ENCODE data around the gene DNER. TPM values are rescaled to one million over a fixed set of nuclear protein-coding genes. Genes with fewer than 3 reads are reported as not detected.

The DNER gene
- total and polyA plus RNA-seq, 12 donors: 49.2 to 309 (median 155) TPM

DNA sequence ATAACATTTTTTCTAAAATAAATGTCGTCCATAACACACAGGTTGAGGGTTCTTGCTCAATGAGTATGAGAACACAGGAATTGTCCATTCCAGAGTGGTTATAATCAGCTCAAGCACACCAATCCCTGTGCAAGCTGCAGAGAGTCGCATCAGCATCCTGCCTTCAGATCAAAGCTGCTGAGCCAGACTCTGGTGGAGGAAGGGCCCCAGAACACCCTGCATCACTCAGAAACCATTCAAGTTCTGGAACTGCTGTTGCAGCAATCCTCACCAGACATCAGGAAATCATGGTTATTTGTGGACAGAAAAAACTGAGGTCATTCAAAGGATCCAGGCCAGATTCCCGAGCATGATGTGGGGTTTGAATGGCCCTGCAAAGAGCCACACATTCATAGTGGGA is 44.5 kb downstream of the DNER start:
- TF ChIP-seq, protein P1, sequence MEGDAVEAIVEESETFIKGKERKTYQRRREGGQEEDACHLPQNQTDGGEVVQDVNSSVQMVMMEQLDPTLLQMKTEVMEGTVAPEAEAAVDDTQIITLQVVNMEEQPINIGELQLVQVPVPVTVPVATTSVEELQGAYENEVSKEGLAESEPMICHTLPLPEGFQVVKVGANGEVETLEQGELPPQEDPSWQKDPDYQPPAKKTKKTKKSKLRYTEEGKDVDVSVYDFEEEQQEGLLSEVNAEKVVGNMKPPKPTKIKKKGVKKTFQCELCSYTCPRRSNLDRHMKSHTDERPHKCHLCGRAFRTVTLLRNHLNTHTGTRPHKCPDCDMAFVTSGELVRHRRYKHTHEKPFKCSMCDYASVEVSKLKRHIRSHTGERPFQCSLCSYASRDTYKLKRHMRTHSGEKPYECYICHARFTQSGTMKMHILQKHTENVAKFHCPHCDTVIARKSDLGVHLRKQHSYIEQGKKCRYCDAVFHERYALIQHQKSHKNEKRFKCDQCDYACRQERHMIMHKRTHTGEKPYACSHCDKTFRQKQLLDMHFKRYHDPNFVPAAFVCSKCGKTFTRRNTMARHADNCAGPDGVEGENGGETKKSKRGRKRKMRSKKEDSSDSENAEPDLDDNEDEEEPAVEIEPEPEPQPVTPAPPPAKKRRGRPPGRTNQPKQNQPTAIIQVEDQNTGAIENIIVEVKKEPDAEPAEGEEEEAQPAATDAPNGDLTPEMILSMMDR (IDR thresholded peaks at IDR 0.05): no peak
- TF ChIP-seq POLR2A (IDR thresholded peaks at IDR 0.05): no peak
- Histone ChIP-seq H3K9me3 (replicated peaks in 1 of 3) (no peaks in the 10 kb centered on the region), H3K4me3 (no peak overlapping the region), H3K27me3 (no peaks in the 10 kb centered on the region), H3K36me3 (replicated peaks in 1 of 2) (no peaks in the 10 kb centered on the region), H3K27ac (no peak overlapping the region), H3K4me1 (replicated peaks in 1 of 2) (peaks cover 6 to 12% of the 10 kb centered on the region in 2 donors)
- WGBS, 4 donors: 59 to 75% (median 71%) methylated on average over 3 of the region's 3 CpGs
- DNase-seq: no peak
- intact Hi-C loops (cut with DNase I): no loop called here

DNA sequence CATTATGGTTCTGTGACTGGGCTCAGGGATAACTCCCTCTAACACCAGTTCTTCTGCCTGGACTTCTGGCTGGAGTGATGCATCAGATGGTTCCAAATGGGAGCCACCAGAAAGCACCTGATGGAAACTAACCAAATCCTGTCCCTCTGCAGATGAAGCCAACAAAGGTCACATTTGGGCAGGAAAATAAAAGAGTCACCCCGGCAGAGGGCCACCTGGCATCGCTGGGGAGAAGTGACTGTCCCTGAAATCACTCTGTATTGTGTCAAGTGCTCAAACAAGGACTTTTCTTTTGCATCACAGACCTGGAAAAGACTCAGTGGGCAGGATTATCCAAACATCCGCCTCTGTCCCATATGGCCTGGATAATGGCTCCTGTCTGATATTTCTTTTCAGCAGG is 47.5 kb downstream of the DNER start:
- TF ChIP-seq, protein P1 (IDR thresholded peaks at IDR 0.05): peak in 1 of 6 experiments; percentile 16
- TF ChIP-seq POLR2A (IDR thresholded peaks at IDR 0.05): no peak
- DNase-seq: peak; percentile 33 to 69 (median 53)
- peak overlapping the region in 3 of 5 donors; percentile 24 to 63 (median 44) for H3K27ac ChIP-seq
- intact Hi-C loops (cut with DNase I): no loop called here
- H3K36me3 ChIP-seq (replicated peaks in 1 of 2): no peaks in the 10 kb centered on the region
- H3K4me1 ChIP-seq (replicated peaks in 1 of 2): peaks cover 5 to 12% of the 10 kb centered on the region in 2 donors
- 44 to 73% (median 61%) methylated on average over 3 of the region's 3 CpGs for WGBS, 4 donors
- H3K9me3 ChIP-seq (replicated peaks in 1 of 3): no peaks in the 10 kb centered on the region
- H3K4me3 ChIP-seq: no peak overlapping the region
- H3K27me3 ChIP-seq: no peaks in the 10 kb centered on the region

DNA sequence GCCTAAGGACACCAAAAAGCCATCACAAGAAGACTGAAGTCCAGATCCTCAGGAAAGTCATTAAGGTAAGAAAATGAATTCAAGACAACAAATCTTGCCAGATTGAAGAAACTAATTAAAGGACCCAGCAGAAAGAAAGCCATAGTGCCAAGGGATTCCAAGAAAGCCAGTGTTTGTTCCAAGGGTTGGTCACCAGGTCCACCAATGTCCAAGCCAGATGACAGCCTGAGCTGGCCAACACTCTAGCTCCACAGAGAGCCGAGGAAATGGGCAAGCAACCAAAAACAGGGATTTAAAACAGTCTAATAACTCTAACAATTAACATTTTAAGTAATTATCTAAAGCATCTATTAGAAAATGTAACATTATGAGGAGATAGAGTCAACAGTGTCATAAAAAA is 49.2 kb downstream of the DNER start:
- intact Hi-C loops (cut with DNase I): no loop called here
- no peak overlapping the region for H3K27ac ChIP-seq
- no peak for DNase-seq
- no peaks in the 10 kb centered on the region for H3K27me3 ChIP-seq
- H3K9me3 ChIP-seq (replicated peaks in 1 of 3): no peaks in the 10 kb centered on the region
- TF ChIP-seq, protein P1 (IDR thresholded peaks at IDR 0.05): no peak
- TF ChIP-seq POLR2A (IDR thresholded peaks at IDR 0.05): no peak
- H3K36me3 ChIP-seq (replicated peaks in 1 of 2): no peaks in the 10 kb centered on the region
- H3K4me3 ChIP-seq: no peak overlapping the region
- peaks cover 5 to 24% of the 10 kb centered on the region in 2 donors for H3K4me1 ChIP-seq (replicated peaks in 1 of 2)
- WGBS, 4 donors: 52 to 85% (median 74%) methylated on average over 1 of the region's 1 CpG

DNA sequence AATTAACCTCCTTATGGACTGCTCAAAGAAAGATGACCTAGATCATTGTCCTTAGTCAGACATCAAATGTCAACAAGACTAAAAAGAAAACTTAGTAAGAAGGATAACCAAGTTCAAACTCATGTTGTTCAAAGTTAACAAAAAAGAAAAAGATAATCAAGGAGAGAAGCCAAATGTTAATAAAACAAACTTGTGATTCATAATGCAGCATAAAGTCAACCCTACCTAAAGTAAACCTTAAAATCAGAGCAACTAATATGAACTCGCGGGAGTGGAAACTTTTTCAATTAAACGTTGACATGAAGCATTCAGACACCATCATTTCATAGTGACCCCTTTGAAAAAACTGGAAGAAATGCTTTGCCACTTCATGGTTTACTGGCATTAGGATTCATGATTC is 52.9 kb downstream of the DNER start:
- TF ChIP-seq POLR2A (IDR thresholded peaks at IDR 0.05): no peak
- TF ChIP-seq, protein P1 (IDR thresholded peaks at IDR 0.05): no peak
- H3K9me3 ChIP-seq (replicated peaks in 1 of 3): no peaks in the 10 kb centered on the region
- no peak overlapping the region for H3K27ac ChIP-seq
- 91 to 96% (median 92%) methylated on average over 3 of the region's 3 CpGs for WGBS, 4 donors
- DNase-seq: no peak
- no peaks in the 10 kb centered on the region for H3K27me3 ChIP-seq
- intact Hi-C loops (cut with DNase I): no loop called here
- no peaks in the 10 kb centered on the region for H3K36me3 ChIP-seq (replicated peaks in 1 of 2)
- no peak overlapping the region for H3K4me3 ChIP-seq
- H3K4me1 ChIP-seq (replicated peaks in 1 of 2): peaks cover 0 to 20% of the 10 kb centered on the region in 2 donors
